H1 (cell line): ENCODE results near the gene SELENOV. TPM values are rescaled to one million over a fixed set of nuclear protein-coding genes. Genes with fewer than 3 reads are reported as not detected.

Source experiments
- CBX5 ChIP-seq: fragments of 300-800, 300-1000 bp; sonication (generic); IDR thresholded peaks from 2 replicates; pipeline ENCODE4 v1.7.1; 2016; ENCODE audit warnings: antibody characterized with exemption, low read length, low read depth
- E2F6 ChIP-seq: IDR thresholded peaks from 2 replicates; pipeline ENCODE4 v1.6.1; 2012; ENCODE audit warnings: inconsistent platforms
- JUND ChIP-seq: IDR thresholded peaks from 2 replicates; pipeline ENCODE4 v1.6.1; 2011; ENCODE audit warnings: mild to moderate bottlenecking, improper control_type of control experiment, low read length
- KDM1A ChIP-seq: fragments of 200-600, 300-600 bp; sonication (generic); IDR thresholded peaks from 2 replicates; pipeline ENCODE4 v1.7.1; 2016; ENCODE audit warnings: mild to moderate bottlenecking, low read length, borderline replicate concordance
- PHF8 ChIP-seq: fragments of 200-600 bp; sonication (generic); conservative IDR thresholded peaks from 2 replicates; pipeline ENCODE4 v1.7.1; 2012; ENCODE audit warnings: low read depth, mild to moderate bottlenecking, inconsistent platforms, low read length, moderate library complexity
- TEAD4 ChIP-seq: IDR thresholded peaks from 2 replicates; pipeline ENCODE4 v1.6.1; 2012; ENCODE audit warnings: low read depth, low read length, inconsistent platforms, mixed read lengths
- polyA plus RNA-seq, 7 experiments: library from polyadenylated mRNA; depleted of rRNA in 3 of 7; stranded (reverse) in 5 of 7; unstranded in 2 of 7; fragments of >200 nt in 5 of 7; fragments of 200-250 nt in 2 of 7; gene quantifications; 1 replicate in 5 of 7; 2 replicates in 1 of 7; 4 replicates in 1 of 7; pipeline versions ENCODE4 v1.2.1 to v1.2.3, GENCODE V29; 2011 to 2013; ENCODE audit warnings: missing spikeins in 2 of 7, mixed read lengths in 2 of 7
- total RNA-seq: library from RNA; stranded (reverse); fragmentation: NEBNext Ultra II Directional; extraction: Animal tissue kit (Norgen Biotek cat#: 25700); gene quantifications from 2 replicates; pipeline ENCODE4 v1.2.1, GENCODE V29; 2021

Gene SELENOV
- total and polyA plus RNA-seq, 2 of the 8 experiments (the other 6 are each of a cell fraction or from before 2014, with no cell fraction given) = 8.4 to 10.7 TPM

GRCh38 chr19:39480337-39481228 is 34.4 kb upstream of the SELENOV start, which contains the start of gene TIMM50 (continued):
- peak; percentile 97 for TF ChIP-seq PHF8
- no peak for TF ChIP-seq TEAD4
- no peak for TF ChIP-seq KDM1A
- TF ChIP-seq CBX5 = no peak
- TF ChIP-seq JUND = peak; percentile 43; the same call in 1 of the 2 replicates
- TF ChIP-seq E2F6 = peak; percentile 55
